Stimulated activated CD4-positive, alpha-beta T cell treated with anti-CD3 and anti-CD28 coated beads, Interleukin-15, amount 100 ng/mL, for 24 hours (primary cell): ENCODE measurements around the gene RNU1-2.
"Not testable (repeated sequence)": the region's sequence is repeated elsewhere in the genome, so short reads cannot be mapped to it uniquely, and the experiment has no call there.

Experiments used
- DNase-seq: peaks from one replicate; pipeline ENCODE4 v3.0.0-alpha.2; 2020

Gene RNU1-2

DNA sequence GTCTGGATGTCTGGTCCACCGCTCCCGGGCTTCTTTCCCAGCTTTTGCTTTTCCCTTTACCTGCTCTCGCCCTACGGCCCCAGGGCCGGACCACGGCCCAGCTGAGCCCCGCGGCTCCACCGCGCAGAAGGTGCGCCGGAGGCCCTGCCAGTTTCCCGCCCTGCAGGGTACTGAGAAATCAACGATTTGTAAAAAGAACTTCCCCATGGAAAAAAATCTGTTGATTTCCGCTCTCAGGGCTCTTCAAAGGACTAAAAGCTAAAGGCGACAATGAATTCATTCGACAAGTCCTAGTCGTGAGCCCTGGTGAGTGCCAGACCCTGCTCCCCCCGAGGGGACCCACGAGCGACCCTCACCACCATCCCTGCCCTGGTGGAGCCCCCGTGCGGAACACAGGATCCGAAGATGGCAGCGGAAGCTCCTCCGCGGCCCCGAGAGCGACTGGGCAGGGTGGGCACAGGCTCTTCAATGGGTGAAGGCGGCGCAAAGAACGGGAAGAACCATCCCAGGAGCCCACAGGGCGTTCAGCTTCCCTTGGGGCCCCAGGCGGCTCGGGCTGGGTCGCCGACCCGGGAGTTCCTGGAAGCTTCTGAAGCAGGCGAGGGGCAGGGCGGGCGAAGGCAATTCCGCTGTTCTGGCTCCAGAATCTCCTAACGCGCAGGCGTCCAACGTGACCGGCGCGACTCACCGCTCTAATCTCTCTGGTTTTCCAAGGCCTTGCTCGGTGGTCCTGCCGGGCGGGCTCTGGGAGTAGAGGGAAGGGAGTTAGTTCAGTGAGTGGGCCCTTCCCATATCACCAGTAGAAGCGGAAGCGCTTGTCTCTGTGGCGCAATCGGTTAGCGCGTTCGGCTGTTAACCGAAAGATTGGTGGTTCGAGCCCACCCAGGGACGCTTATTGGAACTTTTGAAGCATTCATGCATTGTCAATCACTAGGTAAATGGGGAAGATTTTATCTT, 6.6 kb upstream of the RNU1-2 start:
- DNase-seq = peak; percentile 84

DNA sequence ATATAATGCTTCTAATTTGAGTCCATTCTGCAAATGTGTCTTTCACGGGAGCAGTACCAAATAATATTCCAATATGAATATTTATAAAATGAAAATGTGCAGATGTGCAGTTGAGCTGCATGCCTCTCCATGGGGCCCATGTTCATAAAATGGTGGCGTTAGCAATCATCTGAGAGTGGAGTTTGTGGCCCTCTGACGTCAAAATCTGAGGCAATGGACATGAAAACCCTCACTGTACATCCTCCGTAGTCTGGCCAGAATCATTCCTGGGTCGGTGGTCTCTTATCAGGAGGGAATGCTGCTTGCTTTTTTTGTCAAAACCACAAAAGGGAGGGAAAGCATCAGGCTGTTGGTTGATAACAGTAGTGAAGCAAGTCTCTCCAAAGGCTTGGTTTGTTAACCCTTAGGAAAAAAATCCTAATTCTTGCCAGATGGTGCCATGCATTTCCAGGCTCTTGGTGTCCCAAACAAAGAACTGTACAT, 5.2 kb upstream of the RNU1-2 start:
- DNase-seq = not testable (repeated sequence)

DNA sequence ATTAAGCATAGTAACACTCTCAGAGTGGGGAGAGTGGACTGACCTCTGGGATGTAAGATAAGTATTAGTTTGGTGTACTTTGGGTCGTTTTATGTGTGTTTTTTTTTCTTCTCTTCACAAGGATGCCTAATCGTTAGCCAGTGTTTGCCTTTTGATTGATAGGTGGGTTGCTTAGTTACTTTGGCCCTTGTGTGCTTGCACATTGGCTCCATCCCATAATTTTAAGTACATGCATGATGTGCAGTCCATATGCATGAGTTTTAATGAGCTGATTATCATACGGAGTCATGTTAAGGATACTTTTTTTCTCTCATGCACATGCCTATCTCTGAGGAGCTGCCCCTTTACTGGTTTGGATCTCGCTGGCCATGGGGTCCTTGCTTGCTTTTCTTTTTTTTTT, 4.7 kb upstream of the RNU1-2 start:
- not testable (repeated sequence) for DNase-seq

DNA sequence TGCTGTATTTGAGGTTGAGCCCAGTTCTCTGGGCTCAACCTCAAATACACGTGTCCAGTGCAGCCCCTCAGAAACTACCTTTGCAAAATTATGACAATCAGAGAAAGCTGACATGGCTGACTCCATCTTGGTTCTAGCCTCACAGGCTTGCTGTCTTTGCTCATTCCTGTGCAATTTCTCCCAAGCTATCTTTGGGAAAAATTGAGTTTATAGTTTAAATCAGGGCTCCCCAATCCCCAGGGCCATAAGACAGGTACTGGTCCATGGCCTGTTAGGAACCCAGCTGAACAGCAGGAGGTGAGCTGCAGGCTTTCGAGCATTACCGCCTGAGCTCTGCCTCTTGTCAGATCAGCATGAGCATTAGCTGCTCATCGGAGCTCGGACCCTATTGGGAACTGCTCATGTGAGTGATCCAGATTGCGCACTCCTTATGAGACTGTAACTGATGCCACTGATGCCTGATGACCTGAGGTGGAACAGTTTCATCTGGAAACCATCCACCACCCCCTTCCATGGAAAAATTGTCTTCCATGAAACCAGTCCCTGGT, 2.7 kb upstream of the RNU1-2 start:
- not testable (repeated sequence) for DNase-seq

DNA sequence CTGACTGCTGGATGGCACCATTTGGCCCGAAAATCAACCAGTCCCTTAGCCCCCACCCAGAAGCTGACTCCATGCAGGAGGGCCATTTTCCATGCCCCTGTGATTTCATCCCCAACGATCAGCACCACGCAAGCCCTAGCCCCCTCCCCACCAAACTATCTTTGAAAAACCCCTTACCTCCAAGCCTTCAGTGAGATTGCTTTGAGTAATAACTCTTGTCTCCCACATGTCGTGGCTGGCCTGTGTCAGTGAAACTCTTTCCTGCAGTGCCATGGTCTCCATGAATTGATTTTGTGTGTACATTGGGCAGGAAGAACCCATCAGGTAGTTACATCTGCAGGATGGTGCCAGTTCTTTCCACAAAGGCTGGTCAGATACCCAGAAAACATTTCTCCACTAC, 2.0 kb upstream of the RNU1-2 start:
- not testable (repeated sequence) for DNase-seq

DNA sequence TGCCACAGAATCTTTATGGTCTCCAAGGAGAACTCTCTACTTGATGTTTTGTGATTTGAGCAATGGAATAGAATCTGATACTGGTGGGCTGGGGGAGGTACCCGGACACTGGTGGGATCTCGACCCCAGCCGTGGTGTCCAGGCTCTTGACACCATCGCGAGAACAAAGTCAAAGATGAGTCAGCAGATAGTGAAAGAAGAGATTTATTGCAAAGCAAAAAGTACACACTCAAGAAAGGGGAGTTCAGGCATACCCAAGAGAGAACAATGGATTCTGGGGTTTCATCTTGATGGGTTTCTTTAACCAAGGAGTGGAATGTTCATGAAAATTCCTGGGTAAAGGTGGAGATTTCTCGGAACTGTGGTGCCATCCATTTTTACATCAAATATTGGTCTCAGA, 1.4 kb upstream of the RNU1-2 start:
- DNase-seq = not testable (repeated sequence)

DNA sequence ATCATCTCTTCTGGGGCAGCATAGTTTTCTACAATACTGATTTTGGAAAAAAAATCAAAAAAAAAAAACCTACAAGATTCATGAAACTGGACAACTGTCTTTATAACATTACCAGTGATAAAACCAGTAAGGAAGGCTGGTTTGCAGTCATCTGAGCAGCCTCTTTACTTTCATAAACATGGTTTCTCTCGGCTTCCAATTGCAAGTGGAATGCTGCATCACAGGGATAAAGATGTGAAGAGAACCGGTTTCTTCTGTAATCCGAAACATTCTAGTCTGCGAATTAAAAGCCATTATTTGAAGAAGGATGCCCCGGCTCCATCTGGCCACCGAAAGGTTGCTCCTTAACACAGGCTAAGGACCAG, 565 bp upstream of the RNU1-2 start:
- DNase-seq = not testable (repeated sequence)

DNA sequence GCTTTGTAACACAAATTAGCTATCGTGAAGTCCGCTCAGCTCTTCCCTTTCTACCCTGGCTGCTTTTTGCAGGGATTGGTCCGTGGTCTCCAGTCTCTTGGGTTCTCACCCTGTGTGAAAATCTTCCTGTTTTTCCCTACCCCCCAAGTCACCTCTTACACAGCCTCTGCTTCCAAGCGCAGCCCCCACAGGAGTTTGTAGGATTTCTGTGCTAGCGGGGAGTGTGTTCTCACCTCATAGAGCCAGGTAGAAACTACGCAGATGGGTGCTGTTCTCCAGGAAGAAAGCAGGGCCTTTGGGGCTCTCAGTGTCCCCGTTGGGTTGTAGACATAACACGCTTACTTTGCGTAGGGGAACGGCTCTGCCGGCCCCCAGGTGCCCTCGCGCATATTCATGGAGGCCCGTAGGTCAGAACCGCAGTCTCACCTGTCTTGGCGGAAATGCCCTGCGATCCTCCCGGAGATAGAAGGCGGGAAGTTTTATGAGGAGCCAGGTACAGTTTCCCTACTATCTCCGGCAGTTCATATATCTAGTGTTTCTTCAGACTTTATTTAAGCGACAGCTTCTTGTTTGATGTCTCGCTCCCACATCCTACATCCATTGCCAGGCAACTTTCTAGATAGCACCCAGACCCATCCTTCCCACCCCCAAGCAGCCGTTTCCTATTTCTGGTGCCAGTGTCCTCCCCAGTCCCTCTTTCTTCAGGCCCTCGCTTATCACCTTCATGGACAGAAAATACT, 706 bp downstream of the RNU1-2 start:
- peak; percentile 84 for DNase-seq

DNA sequence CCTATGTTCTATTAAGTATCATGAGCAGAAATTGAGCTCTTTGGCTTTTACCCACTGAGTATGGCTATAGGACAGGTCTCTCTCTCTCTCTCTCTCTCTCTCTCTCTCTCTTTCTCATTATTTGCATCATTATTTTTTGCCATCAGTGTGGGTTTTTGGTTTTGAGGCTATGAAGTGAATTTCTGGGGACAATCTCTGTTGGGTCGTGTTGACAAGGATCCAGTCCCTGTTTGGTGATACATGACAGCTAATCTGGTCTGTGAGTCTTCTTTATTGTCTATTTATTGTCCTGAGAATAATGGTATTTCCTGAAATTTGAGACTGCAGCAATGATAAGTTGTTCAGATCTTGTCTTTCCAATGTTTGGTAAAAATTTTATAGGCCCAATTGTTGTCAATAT, 1.9 kb downstream of the RNU1-2 start:
- not testable (repeated sequence) for DNase-seq

DNA sequence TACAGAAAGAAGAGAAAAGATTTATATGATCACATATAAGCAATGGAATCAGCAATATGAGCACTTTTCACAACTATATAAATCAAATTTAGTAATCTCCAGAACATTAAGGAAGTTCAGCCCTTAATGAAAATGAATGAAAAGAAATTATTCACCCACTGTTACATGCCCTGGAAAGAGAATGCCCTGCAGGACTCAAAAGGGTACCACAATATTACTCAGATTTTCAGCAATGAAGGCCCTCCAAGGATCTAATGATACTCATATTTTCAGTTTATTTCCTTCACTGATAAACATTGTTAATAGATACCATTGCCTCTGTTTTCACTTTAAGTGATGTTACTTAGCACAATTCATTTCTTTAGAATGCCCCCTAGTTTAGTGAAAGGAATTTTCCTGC, 2.5 kb downstream of the RNU1-2 start:
- DNase-seq = not testable (repeated sequence)

DNA sequence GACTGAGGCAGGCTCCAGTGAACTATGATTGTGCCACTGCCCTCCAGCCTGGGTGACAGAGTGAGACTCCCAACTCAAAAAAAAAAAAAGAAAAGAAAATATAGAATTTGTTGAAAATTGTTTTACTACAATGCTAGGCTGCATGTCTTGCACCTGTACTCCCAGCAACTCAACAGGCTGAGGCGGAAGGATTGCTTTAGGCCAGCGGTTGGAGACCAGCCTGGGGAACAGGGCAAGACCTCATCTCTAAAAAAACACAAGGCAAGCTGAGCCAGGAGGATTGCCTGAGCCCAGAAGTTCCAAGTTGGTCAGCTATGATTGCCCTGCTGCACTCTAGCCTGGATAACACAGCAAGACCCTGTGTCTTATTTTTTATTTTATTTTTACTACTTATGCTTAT, 3.2 kb downstream of the RNU1-2 start:
- not testable (repeated sequence) for DNase-seq

DNA sequence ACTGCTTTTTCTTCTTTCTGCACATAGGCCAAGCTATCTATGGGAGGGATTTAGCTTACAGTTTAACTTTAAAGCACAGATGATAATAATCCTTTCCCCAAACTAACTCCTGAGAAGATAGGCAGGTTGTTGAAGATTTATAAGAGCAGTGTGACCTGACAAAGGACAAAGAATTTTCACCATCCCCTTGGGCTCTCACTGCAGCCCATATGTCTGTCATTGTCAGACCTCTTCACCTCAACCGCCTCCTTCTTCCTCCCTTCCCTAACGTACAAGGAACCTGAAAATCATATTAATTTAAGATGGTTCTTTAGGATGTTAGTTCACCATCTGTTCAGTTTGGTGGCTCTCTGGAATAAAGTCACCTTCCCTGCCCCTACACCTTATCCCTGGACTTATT, 5.0 kb downstream of the RNU1-2 start:
- DNase-seq = no peak

DNA sequence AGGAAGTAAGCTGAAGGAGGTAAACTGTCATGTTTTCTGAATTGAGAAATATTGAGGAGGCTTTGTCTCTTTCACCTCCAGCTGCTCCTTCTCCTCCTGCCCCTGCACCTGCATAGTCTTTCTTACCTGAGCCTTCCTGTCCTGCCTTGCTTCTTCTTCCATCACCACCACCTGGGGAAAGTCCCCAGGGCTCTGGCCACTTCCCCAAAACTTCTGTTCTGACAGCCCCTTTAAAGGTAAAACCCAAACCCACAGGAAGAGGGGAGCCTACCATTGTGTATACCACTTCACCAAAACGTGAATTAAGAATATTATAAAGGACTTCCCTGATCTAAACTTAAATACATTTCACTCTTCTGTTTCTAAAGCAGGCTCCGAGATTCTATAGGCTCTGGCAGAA, 5.6 kb downstream of the RNU1-2 start:
- not testable (repeated sequence) for DNase-seq

DNA sequence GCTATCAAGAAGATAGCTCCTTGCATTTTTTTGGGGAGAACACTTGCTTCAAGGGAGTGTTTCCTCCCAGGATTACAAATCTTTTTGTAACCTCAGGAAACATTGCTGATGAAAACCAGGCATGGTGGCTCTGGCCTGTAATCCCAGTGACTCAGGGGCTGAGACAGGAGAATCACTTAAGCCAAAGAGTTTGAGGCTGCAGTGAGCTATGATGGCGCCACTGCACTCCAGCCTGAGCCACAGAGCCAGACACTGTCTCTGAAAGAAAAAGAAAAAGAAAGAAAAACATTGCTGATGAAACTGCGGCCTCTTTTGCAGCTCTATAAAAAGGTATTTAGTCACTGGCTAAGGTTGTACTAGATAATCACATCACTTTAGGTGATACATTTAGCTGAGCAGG, 7.3 kb downstream of the RNU1-2 start:
- no peak for DNase-seq

DNA sequence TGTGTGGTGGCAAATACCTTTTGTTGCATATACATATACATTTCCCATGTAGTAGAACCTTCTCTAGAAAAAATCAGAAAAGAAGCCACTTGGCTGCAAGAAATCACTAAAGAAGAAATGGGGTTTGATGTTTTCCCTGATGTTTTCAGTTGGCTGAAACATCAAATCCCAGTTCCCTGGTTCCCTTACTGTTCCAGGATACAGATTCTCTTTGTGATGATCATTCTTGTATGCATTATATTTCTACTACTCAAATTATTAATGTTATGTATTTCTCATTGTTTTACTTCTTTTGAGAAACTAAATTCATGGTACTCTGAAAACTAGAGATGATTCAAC, 7.6 kb downstream of the RNU1-2 start:
- no peak for DNase-seq

DNA sequence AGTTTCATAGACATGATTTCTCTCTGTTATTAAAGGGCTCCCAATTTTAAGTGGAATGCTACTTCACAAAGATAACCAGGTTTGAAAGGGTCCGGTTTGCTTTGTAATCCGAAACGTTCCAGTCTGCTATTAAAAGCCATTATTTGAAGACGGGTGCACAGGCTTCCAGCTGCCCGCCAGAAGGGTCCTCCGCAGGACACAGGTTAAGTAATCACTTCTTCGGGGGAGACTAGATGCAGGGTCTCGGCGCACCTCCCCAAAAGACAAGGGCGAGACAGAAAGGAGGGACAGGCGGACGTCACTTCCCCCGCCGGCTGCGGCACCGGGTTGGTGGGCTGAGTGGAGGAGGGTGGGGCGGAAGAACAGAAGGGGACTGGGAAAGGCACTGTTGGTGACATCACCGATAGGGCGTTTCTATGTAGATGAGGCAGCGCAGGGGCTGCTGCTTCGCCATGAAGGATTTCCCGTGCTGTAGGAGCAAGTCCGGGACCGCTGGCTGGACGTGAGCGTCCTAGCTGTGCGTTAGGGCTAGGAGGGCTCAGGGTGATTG, 8.9 kb downstream of the RNU1-2 start:
- peak; percentile 99 for DNase-seq

DNA sequence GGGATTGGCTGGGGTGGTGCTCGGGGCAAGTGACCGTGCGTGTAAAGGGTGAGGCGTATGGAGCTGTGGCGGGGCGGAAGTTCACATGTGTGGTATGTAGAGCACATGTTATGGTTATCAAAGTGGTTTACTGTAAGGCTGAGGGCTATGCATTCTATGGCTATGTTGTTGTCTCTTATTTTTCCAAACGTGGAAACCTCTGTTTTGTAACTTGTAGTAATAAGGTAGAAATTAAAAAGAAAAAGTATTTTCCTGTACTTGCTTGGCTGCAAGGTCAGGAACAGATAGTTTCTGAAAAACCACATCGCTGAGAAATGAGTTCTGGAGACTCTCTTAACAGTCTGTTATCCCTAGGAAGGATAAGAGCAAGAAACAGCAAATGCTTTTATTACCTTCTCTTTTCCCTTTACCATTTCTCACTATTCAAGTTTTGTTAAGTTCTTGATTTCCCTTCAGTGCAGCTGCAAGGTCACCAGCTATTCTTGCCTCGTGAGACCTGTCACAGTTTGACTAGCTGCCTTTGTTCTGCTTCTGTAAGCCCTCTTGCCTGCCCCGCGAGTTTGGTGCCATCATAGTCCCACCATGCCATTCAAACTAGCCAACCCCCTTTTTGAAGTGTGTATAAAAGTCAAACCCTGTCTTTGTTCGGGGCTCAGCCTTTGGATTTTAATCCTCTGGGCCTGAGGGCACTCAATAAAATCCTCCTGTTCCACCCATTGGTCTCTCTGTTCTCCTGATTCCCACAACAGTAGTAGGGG, 9.5 kb downstream of the RNU1-2 start:
- peak; percentile 70 for DNase-seq

DNA sequence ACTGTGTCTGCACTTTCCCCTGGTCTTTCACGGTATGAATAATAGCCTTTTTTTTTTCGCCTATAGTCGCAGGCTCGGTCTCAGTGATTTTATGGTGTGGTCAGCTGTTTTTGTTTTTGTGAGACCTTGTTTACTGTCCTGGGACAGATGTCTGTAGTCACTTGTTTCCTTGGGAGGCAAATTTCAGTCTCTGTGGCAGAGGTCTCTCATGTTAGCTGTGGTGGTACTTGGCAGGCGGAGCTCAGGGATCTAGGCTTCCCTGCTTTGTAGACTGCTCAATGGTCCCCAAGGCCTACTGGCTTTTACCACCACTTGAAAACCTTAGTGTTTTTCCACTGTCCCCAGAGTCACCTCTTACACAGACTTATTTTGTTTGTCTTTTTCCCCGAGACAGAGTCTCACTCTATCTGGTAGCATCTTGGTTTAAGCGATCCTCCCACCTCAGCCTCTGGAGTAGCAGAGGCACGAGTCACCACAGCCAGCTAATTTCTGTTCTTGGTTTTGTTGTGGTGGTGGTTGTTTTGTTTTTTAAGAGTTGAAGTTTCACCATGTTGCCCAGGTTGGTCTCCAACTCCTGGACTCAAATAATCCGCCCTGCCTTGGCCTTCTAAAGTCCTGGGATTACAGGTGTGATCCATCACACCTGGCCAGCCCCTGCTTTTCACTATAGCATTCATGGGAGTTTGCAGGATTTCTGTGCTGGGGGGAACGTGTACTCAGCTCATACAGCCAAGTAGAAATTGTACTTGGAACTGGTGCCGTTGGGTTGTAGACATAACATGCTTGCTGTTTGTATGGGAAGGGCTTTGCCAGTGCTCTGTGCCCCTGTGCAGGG, 10.3 kb downstream of the RNU1-2 start:
- DNase-seq = peak; percentile 30

DNA sequence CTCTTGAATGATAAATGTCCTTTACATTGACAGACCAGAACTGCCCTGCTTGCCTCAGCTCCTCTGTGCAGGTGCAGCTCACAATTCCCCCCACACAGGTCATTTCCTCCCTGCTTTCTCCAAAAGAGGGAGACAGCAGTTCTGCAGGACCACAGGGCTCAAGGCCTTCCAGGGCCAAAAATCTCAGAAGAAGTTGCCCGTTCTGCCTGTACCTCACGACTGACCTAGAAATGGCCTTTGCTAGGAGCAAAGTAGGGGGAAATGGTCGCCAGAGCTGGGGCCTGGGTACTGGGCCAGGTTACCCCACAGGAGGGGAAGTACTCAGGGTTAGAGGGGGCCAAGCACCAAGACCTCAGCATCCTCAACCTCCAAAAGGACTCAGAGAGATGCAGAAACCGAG, 11.1 kb downstream of the RNU1-2 start:
- DNase-seq = no peak

DNA sequence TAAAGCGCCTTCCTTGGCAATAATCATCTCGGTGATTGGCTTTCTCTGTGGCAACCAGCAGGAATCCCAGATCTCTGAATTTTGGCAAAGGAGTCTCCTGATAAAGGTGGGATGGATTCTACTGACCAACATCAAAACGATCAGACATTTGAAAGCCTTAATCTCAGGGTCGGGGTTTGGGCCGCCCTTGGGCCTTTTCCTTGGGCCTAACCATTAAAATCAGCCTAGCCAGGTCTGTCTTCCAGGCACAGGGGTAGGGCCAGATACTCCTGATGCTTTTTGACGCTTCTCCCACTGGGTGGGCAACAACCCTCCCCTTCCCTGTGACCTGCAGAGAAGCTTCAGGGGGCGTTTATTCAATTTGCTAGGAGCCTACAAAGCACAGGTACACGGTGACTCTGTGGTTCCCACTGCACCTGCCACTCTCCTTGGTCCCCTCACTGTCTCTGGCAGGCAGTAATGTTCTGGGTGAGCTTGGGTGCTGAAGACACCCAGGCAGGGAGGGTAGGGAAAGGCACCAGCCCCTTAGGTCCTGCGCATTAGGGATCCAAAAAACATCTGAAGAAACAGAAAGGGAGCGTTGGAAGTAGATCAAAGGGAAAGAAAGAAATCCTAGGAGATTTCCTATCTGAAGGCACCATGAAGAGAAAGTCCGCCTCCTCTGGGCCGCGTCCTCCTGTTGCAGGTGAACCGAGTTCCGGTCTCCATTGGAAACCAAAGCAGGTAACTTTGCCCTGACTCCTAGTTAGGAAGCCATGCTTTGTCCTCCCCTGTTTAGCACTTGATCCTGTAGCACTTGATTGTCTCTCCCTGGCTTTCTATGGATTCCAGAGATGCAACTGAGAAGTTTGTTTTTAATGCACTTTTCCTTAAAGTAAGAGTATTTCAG, 12.3 kb downstream of the RNU1-2 start:
- DNase-seq = no peak
